ENCODE results near the gene KIF7. TPM values are rescaled to one million over a fixed set of nuclear protein-coding genes. Genes with fewer than 3 reads are reported as not detected.

KIF7 gene
- total RNA-seq, 1 experiment from 2014 or later, result 20.4 TPM

DNA sequence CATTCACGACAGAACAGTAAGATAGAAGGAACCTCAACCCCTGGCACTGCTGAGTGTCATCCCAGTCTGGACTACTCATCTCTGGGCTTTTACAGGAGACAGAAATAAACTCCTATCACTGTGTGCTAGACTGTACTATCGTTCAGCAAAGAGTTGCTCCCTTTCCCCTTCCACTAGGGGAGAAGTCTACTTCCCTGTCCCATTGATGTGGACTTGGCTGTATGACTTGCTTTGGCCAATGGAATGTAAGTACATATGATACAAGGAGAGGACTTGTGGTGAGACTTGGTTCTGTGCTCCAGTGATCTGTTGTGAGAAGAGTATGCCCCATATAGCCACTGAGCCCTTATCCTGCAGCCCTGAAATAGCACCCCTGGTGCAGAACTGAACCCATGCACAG, 5.3 kb upstream of the KIF7 start (continued):
- TF ChIP-seq ZNF425 (CRISPR knock-in tag; conservative IDR thresholded peaks at IDR 0.05) (no peak), ZNF121 (CRISPR knock-in tag; IDR thresholded peaks at IDR 0.05) (no peak), E2F1 (CRISPR knock-in tag; IDR thresholded peaks at IDR 0.05) (no peak), NFYB (CRISPR knock-in tag; conservative IDR thresholded peaks at IDR 0.05; ENCODE audit: low read depth) (no peak), ESRRA (CRISPR knock-in tag; IDR thresholded peaks at IDR 0.05; ENCODE audit: borderline replicate concordance) (no peak), ZMAT4 (CRISPR knock-in tag; IDR thresholded peaks at IDR 0.05) (no peak)
- TF ChIP-seq, protein P1, sequence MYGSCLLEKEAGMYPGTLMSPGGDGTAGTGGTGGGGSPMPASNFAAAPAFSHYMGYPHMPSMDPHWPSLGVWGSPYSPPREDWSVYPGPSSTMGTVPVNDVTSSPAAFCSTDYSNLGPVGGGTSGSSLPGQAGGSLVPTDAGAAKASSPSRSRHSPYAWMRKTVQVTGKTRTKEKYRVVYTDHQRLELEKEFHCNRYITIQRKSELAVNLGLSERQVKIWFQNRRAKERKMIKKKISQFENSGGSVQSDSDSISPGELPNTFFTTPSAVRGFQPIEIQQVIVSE (CRISPR knock-in tag; IDR thresholded peaks at IDR 0.05; ENCODE audit: borderline replicate concordance), result no peak

- ATAC-seq (no peak), DNase-seq (ENCODE audit: low spot score) (no peak)
- H3K27me3 Mint-ChIP-seq (ENCODE audit: low read depth), result peaks cover 34% of the 10 kb centered on the region
- POLR2A ChIA-PET, result no interaction called here
- H3K27ac Mint-ChIP-seq, result no peak overlapping the region
- no peak overlapping the region for H3K4me3 Mint-ChIP-seq
- CTCF ChIA-PET, result interaction anchor here (2.2 kb wide), 1 partner anchor 13 kb away, joined by 7 read pairs; no protein-coding TSS in a partner anchor
- no peak for TF ChIP-seq SOX15 (CRISPR knock-in tag; IDR thresholded peaks at IDR 0.05)
- no peak for TF ChIP-seq ATF6 (CRISPR knock-in tag; IDR thresholded peaks at IDR 0.05)
- no peak for TF ChIP-seq E2F4 (CRISPR knock-in tag; IDR thresholded peaks at IDR 0.05; ENCODE audit: borderline replicate concordance, low read depth)
- no peak for TF ChIP-seq JAZF1 (CRISPR knock-in tag; IDR thresholded peaks at IDR 0.05)
- no peak for TF ChIP-seq ATF1 (CRISPR knock-in tag; IDR thresholded peaks at IDR 0.05)
- TF ChIP-seq, protein P2, sequence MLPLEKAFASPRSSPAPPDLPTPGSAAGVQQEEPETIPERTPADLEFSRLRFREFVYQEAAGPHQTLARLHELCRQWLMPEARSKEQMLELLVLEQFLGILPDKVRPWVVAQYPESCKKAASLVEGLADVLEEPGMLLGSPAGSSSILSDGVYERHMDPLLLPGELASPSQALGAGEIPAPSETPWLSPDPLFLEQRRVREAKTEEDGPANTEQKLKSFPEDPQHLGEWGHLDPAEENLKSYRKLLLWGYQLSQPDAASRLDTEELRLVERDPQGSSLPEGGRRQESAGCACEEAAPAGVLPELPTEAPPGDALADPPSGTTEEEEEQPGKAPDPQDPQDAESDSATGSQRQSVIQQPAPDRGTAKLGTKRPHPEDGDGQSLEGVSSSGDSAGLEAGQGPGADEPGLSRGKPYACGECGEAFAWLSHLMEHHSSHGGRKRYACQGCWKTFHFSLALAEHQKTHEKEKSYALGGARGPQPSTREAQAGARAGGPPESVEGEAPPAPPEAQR (CRISPR knock-in tag; IDR thresholded peaks at IDR 0.05), result no peak
- no peak for TF ChIP-seq ELF4 (CRISPR knock-in tag; IDR thresholded peaks at IDR 0.05; ENCODE audit: low read depth)
- no peak for TF ChIP-seq ZNF121 (CRISPR knock-in tag; IDR thresholded peaks at IDR 0.05)
- H3K4me1 Mint-ChIP-seq, result peaks cover 8% of the 10 kb centered on the region
- H3K36me3 Mint-ChIP-seq, result no peaks in the 10 kb centered on the region
- H3K9me3 Mint-ChIP-seq, result peaks cover 4% of the 10 kb centered on the region
Observed at GRCh38 chr15:89659295-89659694, 4.0 kb upstream of the KIF7 start.

Data from WTC11 (cell line).